Measurements from ENCODE around the gene AOC2. TPM values are rescaled to one million over a fixed set of nuclear protein-coding genes. Genes with fewer than 3 reads are reported as not detected.

AOC2 gene
- total and polyA plus RNA-seq, 2 of the 13 experiments (the other 11 are each of a cell fraction or from before 2014, with no cell fraction given): 1.2 to 3.3 TPM

DNA sequence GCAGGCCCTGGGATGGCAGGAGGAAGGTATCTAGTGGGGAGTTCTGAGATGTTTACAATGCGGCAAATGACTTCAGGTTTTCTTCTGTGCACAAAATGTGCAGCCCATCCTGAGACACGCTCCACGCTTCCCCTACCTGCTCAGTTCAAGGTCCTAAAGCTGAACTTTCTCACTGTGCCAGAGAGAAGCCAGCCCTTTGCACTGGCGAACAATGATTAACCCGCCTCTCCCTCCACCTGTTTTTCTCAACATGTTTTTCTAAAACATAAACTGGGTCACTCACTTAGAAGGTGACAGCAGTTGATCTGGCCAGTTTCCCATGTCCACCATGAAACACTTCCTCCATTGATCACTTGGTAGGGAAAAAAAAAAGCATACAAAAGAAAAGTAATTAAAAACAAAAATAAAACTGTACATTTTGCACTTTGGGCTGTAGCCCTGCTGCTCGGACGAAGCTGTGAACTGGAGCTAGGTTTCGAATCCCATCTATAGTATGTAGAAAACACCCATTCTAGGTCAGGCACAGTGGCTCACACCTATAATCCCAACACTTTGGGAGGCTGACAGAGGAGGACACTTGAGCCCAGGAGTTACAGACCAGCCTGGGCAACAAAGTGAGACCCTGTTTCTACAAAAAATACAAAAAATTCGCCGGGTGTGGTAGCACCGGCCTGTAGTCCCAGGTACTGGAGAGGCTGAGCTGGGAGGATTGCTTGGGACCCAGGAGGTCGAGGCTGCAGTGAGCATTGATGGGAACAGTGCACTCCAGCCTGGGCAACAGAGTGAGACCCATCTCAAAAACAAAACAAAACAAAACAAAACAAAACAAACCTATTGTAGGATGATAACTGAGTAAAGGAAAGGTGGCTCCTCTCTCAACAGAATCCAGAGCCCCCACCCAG lies 50.2 kb downstream of the AOC2 start (continued):
- TF ChIP-seq ZSCAN20 (CRISPR knock-in tag; IDR thresholded peaks at IDR 0.05; ENCODE audit: borderline replicate concordance) (no peak), NKX3-1 (CRISPR knock-in tag; IDR thresholded peaks at IDR 0.05) (no peak), ZNF143 (CRISPR knock-in tag; IDR thresholded peaks at IDR 0.05) (no peak), MTA1 (CRISPR knock-in tag; IDR thresholded peaks at IDR 0.05; ENCODE audit: borderline replicate concordance) (peak; percentile 79; the same call in 1 of the 2 replicates), CEBPB (IDR thresholded peaks at IDR 0.05; ENCODE audit: borderline replicate concordance, low read depth, low read length) (no peak), ZNF547 (CRISPR knock-in tag; IDR thresholded peaks at IDR 0.05) (0 out of 2 replicates have a peak, but pooled peaks have one; percentile 30), SALL2 (CRISPR knock-in tag; IDR thresholded peaks at IDR 0.05) (no peak), ARID2 (CRISPR knock-in tag; IDR thresholded peaks at IDR 0.05; ENCODE audit: borderline replicate concordance) (peak; percentile 96), SKI (IDR thresholded peaks at IDR 0.05; ENCODE audit: partially characterized antibody) (peak; percentile 65), ZNF773 (CRISPR knock-in tag; IDR thresholded peaks at IDR 0.05; ENCODE audit: borderline replicate concordance) (no peak), ZNF441 (CRISPR knock-in tag; IDR thresholded peaks at IDR 0.05; ENCODE audit: borderline replicate concordance) (peak; percentile 74), NR3C1 (CRISPR knock-in tag; IDR thresholded peaks at IDR 0.05) (no peak), ZFP41 (CRISPR knock-in tag; IDR thresholded peaks at IDR 0.05; ENCODE audit: borderline replicate concordance) (no peak)
- TF ChIP-seq, protein P1, sequence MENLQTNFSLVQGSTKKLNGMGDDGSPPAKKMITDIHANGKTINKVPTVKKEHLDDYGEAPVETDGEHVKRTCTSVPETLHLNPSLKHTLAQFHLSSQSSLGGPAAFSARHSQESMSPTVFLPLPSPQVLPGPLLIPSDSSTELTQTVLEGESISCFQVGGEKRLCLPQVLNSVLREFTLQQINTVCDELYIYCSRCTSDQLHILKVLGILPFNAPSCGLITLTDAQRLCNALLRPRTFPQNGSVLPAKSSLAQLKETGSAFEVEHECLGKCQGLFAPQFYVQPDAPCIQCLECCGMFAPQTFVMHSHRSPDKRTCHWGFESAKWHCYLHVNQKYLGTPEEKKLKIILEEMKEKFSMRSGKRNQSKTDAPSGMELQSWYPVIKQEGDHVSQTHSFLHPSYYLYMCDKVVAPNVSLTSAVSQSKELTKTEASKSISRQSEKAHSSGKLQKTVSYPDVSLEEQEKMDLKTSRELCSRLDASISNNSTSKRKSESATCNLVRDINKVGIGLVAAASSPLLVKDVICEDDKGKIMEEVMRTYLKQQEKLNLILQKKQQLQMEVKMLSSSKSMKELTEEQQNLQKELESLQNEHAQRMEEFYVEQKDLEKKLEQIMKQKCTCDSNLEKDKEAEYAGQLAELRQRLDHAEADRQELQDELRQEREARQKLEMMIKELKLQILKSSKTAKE (CRISPR knock-in tag; IDR thresholded peaks at IDR 0.05; ENCODE audit: borderline replicate concordance): peak; percentile 61; the same call in 1 of the 2 replicates
- TF ChIP-seq, protein P2, sequence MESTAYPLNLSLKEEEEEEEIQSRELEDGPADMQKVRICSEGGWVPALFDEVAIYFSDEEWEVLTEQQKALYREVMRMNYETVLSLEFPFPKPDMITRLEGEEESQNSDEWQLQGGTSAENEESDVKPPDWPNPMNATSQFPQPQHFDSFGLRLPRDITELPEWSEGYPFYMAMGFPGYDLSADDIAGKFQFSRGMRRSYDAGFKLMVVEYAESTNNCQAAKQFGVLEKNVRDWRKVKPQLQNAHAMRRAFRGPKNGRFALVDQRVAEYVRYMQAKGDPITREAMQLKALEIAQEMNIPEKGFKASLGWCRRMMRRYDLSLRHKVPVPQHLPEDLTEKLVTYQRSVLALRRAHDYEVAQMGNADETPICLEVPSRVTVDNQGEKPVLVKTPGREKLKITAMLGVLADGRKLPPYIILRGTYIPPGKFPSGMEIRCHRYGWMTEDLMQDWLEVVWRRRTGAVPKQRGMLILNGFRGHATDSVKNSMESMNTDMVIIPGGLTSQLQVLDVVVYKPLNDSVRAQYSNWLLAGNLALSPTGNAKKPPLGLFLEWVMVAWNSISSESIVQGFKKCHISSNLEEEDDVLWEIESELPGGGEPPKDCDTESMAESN (CRISPR knock-in tag; conservative IDR thresholded peaks at IDR 0.05): peak; percentile 63; the same call in 1 of the 2 replicates
- TF ChIP-seq, protein P3, sequence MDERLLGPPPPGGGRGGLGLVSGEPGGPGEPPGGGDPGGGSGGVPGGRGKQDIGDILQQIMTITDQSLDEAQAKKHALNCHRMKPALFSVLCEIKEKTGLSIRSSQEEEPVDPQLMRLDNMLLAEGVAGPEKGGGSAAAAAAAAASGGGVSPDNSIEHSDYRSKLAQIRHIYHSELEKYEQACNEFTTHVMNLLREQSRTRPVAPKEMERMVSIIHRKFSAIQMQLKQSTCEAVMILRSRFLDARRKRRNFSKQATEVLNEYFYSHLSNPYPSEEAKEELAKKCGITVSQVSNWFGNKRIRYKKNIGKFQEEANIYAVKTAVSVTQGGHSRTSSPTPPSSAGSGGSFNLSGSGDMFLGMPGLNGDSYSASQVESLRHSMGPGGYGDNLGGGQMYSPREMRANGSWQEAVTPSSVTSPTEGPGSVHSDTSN (CRISPR knock-in tag; IDR thresholded peaks at IDR 0.05): peak; percentile 48; the same call in 1 of the 2 replicates
- TF ChIP-seq, protein P4, sequence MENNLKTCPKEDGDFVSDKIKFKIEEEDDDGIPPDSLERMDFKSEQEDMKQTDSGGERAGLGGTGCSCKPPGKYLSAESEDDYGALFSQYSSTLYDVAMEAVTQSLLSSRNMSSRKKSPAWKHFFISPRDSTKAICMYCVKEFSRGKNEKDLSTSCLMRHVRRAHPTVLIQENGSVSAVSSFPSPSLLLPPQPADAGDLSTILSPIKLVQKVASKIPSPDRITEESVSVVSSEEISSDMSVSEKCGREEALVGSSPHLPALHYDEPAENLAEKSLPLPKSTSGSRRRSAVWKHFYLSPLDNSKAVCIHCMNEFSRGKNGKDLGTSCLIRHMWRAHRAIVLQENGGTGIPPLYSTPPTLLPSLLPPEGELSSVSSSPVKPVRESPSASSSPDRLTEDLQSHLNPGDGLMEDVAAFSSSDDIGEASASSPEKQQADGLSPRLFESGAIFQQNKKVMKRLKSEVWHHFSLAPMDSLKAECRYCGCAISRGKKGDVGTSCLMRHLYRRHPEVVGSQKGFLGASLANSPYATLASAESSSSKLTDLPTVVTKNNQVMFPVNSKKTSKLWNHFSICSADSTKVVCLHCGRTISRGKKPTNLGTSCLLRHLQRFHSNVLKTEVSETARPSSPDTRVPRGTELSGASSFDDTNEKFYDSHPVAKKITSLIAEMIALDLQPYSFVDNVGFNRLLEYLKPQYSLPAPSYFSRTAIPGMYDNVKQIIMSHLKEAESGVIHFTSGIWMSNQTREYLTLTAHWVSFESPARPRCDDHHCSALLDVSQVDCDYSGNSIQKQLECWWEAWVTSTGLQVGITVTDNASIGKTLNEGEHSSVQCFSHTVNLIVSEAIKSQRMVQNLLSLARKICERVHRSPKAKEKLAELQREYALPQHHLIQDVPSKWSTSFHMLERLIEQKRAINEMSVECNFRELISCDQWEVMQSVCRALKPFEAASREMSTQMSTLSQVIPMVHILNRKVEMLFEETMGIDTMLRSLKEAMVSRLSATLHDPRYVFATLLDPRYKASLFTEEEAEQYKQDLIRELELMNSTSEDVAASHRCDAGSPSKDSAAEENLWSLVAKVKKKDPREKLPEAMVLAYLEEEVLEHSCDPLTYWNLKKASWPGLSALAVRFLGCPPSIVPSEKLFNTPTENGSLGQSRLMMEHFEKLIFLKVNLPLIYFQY (CRISPR knock-in tag; IDR thresholded peaks at IDR 0.05; ENCODE audit: borderline replicate concordance): peak; percentile 89; the same call in 1 of the 2 replicates

Data from HepG2 (cell line).